ENCODE results near the gene STUB1.
"Not testable (repeated sequence)": the region's sequence is repeated elsewhere in the genome, so short reads cannot be mapped to it uniquely, and the experiment has no call there.

The STUB1 gene

DNA sequence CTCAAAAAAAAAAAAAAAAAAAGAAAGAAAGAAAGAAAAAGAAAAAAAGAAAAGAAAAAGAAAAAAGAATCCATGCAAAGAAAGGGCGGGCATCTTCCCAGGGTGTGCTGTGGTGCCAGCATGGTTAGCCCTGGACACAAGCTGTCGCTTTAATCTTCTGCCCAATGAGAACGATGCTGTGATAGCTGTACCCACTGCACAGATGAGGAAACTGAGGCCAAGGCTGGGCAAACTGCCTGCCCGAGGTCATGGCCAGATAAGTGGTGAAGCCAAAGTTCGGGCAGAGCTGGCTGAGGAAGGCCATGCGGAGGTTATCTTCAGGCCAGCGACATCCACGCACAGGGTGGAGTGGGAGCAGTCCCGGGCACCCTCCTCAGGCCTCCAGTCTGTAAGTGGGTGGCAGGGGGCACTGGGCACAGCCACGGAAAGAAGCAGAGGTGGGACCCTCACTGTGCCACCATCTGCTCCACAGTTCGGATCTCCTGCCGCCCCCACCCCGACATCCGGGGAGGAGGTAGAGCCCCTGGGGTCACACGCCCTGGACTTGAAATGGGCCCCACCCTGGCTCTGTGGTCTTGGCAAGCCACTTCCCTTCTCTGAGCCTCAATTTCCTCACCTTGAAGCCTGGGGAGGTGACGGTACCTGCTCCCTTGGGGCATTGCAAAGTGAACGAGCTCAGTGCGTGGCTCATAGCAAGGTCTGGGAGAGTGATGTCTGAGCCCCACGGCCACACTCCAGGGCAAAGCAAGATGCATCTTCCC is 18.9 kb downstream of the STUB1 start:
- no peak for DNase-seq

DNA sequence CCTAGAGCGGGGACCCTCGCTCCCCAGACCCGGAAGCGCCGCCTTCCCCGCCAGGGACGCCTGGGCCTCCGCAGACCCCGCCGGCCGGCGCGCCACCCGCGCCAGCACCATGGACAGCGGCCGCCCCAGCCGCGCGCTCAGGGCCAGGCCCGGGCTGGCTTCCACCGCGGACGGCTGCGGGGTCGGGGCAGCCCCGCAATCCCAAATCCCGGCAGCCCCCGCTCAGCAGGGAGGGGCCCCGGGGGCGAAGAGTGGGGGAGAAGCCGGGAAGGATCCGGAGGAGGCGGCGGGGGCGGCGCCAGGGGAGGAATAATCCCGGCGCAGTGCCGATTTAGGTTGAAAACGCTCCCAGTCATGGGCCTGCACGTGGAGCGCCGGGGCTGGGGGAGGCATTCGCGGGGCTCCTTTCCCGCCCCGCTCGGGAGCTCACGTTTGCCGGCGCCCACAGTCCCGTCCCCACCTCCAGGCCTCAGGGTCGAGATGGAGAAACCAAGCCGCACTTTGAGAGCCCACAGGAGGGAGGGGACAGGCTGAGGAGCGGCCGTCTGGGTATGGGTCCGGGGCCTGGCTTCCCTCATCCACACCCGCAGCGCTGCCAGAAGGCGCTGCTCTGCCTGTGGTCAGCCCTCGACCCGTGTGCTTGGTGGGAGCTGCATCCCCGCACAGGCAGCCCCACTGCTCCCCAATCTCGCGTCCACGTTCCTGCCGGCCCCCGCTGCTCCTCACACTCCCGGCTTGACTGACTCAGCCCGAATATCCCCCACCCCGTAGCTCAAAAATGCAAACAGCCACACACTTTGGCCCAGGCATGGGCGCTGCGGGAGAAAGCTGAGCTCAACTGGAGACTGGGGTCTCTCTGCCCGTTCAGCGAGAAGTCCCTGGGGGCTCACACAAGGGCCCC is 20.7 kb downstream of the STUB1 start:
- DNase-seq: no peak

GRCh38 chr16:702341-702740 is 22.1 kb downstream of the STUB1 start:
- no peak for DNase-seq

- no peak for DNase-seq
Measured at GRCh38 chr16:703406-703805, 23.2 kb downstream of the STUB1 start.

DNA sequence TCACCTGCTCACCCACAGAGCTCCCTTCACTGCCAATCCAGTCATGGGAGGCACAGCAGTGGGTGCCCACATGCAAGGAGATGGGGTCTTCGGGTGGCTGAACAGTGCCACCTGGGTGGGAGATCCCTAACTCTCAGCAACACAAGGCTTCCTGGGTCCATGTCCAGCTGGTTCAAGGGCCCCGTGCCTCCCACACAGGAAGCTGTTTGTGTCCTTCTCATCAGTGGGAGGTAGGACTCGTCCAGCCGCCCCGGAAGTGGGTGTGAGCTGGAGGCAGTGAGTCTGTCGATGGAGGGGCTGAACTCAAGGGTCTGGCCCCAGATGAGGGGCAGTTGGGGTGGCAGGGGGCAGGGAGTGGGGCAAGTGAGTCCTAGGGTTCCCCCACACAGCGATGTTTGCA is 23.8 kb downstream of the STUB1 start:
- no peak for DNase-seq

DNA sequence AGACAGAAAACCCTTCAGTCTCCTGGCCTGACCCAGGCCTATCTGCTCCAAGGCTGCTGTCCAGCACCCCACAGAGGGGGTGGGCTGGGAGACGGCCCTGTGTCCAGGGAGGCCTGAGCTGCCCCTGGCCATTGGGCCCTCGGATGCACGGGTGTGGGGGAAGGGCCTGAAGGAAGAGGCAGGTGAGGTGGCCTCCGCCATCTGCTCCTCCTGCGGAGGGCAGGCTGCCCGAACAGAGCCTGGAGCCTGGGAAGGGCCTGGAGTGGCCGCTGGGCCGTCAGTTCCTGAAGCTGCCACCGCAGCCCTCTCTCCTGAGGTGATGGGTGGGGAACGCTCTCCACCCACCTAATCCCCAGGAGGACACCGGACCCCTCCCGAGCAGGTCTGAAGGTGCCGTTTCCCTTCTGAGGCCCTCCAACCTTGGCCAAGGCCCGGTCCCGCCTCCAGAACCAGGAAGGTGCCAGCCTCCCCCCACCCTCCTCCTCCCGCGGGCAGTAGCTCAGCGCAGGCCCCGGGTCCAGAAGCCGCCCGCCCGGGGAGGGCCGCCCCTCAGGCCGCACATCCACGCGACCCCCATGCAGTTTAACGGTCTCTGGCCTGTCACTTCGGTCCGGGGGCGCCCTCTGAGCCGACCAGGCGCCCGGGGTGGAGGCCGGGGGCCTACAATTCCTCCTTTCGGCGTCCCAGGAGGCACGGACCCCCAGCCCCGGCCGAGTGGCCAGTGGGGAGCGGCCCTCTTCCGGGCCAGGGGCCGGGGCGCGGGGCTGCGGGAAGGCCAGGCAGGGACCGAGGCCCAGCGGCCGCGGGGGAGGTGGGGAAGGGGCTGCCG is 24.6 kb downstream of the STUB1 start:
- no peak for DNase-seq

DNA sequence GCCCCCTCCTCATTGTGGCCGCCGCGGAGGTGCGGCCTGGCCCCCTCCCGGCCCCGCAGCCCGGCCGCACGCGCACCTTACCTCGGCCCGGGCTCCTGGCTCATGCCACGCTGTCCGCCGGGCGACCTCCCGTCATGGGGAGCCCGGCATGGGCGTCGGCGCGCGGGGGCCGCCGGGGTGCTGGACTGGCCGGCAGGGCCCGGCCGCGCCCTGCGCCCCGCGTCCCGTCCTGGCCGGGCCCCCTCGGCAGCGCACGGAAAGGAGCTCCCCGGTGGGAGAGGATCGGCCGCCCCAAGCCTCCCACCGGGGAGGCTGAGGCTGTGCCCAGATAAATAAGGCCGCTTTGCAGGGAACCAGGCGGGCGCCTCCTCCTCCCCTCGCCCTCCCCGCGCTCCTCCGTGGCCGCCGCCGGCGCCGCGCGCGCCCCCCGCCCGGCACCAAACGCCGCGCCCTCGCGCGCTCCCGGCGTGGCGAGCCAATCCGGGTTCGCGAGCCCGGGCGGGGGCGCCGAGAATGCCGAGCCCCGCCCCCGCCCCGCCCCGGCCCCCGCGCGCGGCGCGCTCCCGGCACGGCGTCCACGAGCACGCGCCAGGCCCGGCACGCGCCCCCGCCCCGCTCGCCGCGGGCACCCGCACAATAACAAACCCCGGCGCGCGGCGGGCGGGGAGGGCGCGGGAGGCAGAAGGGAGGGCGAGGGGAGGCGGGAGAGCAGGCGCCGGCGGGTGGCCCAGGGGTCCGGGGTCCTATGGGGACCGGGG is 25.4 kb downstream of the STUB1 start, which contains the start of gene FBXL16:
FBXL16 (minus strand) TSS at position 371 of the 758 bp plus-strand sequence. CDS start 8,396 bp downstream, outside the sequence.
- DNase-seq: no peak

DNA sequence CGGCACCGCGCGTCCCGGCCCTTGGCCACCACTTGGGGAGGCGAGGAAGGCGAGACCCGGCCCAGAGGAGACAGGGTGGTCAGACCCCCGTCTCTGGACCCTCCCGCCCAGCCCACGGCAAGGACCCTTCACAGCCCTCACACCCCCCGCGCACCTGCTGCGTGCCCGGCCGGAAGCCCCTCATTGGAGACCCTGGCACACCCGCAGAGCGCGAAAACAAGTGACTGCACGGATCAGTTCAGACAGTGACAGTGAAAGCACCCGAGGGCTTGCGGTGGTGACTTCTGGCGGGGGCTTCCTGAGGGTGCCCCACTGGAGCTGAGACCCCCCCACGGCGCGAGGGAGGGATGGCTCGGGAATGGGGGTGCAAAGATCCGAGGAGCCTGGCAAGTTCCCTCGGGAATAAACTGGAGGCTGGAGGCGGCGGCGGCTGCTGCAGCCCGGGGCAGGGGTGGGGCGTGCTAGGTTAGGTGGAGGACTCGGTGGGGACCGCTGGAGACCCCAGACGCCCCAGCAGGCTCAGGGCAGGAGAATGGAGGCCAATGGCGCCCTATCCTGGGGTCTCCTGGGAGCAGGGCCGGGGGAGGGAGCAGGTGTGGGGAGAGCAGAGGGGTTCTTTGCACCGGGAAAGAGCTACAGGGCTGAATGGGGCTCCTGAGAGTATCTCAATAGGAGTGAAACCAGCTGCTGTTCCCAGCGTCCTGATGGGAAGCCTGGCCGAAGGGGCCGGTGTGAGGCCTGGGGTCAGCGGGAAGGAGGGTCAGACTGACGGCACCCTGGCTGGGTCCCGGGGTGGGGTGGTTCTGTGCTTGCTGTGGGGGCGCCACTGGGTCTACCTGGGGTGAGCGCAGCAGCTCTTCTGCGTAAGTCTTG is 26.2 kb downstream of the STUB1 start:
- DNase-seq: no peak

DNA sequence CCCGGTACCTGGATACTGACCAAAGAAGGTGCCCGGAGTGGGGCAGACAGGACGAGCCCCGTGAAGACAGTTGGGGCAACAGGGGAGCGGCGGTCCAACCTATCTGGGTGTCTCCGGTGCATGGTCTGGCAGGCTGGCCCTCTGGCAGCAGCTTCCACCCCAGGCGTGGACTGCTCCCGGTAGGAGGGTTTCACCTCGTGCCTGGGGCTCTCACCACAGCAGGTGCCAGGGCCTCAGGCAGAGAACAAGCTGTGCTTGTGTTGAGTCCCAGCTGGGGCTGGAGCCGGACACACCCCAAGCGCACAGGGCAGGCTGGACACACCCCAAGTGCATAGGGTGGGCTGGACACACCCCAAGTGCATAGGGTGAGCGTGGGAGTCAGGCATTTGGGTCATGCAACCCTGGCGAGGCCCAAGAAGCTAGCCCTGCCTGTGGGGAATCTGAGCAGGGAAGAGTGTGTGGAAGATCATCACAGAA is 26.9 kb downstream of the STUB1 start:
- no peak for DNase-seq

DNA sequence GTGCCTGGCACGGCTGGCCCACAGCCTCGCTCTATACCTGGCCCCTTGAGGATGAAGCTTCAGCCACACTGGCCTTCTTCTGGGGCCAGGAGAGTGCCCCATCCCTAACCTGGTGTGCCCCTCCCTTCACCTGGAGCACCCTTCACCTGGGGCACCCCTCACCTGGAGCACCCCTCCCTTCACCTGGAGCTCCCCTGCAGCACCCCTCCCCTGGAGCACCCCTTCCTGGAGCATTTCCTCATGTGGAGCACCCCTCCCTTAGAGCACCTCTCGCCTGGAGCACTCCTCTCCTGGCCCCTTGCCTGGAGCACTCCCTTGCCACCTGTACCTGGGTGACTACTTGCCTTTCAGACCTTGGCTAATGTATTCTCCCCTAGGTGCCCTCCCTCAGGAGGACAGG is 27.8 kb downstream of the STUB1 start:
- DNase-seq: no peak

- DNase-seq: no peak
Measured at GRCh38 chr16:708959-709358, 28.7 kb downstream of the STUB1 start.

DNA sequence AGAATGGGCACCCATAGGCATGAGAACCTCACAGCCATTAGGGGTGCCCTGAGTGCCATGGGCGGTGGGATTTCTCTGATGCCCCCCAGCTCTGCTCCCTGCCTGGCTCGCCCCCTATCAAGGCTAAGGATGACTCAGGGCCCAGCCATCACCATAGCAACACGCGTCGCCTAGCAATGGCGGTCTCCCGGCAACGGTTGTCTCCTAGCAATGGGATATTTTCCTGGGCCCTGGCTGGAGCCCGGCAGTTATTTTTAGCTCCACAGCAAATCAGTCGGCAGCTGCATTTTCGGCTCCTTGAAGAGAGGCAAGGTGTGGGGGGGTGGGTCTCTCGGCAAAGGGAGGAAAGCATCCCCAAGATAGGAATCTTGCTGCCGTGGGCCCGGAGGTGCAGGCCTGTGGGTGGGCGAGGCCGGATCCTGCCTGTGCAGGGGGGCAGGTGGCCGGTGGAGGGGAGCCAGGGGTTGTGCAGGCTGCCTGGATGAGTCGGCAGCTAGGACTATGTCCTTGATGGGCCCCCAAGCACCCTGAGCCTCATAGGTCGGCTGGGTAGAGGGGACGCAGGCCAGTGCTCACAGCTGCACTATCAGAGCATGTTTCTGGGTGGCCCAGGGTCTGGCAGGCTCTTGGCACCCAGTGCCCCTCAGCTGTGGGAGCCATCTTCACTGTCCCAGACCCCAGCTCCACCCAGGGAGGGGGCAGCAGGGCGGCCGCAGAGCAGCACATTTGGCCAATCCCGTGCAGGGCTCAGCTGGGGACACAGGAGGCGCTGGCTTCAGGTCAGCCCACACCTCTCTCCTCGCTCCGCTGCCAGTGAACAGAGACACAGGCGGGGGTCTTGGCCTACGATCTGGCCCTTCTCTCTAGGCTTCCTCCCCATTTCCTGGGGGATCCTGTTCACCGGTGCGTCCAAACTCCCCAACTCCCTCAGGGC is 29.6 kb downstream of the STUB1 start:
- no peak for DNase-seq

DNA sequence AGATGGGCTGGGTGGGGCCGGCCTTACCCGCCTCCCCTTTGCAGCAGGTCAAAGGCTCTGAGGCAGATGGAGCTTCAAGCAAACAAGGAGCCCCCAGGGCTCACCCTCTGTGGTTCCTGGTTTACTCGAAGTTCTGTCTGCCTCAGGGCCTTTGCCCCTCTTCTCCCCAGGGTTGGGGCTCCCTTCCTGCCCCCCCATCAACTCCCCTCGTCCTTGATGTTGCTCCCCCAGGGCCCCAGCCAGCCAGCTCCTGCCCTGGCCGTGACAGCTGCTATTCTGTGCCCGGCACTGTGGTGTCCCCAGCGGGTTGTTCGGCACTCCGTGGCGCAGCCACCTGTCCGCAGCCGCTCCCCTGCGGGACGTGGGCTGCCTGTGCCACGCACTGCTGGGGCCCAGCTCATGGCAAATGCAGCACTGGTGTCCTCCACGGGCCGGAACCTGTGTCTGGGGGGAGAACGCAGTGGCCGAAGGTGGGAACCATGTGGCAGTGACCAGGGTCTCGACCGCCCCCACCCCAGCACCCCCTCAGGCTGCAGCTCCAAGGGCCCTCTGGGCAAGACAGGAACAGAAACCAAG is 30.4 kb downstream of the STUB1 start:
- no peak for DNase-seq

GRCh38 chr16:711084-711483 is 30.9 kb downstream of the STUB1 start:
- no peak for DNase-seq

GRCh38 chr16:711548-712320 is 31.5 kb downstream of the STUB1 start:
- no peak for DNase-seq

- not testable (repeated sequence) for DNase-seq
Measured at GRCh38 chr16:712740-713250, 32.6 kb downstream of the STUB1 start.

DNA sequence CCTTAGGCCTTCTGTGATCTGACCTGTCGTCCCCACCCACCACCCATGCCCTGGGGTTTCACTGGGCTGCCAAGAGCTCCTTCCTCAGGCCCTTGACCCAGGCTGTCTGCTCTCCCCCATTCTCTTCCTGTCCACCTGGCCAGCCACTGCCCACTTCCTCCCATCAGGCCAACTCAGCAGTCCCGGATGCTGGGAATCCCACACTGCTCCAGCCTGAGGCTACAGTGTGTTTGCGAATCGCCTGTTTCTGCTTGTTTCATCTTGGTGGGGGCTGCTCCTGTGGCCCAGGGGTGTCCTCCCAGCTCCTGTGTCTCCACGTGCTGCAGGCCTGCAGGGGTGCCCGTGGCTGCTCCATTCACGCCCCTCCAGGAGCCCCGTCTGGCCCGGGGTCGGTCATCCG is 33.9 kb downstream of the STUB1 start:
- no peak for DNase-seq
